Middle frontal gyrus (tissue), 1 donor: ENCODE measurements around the gene ARMH4.

ENCODE experiments used
- DNase-seq: peaks from one replicate; pipeline ENCODE4 v3.0.0-alpha.2; 2015; ENCODE audit warnings: low spot score; ENCODE audit errors: extremely low spot score

Gene ARMH4

DNA sequence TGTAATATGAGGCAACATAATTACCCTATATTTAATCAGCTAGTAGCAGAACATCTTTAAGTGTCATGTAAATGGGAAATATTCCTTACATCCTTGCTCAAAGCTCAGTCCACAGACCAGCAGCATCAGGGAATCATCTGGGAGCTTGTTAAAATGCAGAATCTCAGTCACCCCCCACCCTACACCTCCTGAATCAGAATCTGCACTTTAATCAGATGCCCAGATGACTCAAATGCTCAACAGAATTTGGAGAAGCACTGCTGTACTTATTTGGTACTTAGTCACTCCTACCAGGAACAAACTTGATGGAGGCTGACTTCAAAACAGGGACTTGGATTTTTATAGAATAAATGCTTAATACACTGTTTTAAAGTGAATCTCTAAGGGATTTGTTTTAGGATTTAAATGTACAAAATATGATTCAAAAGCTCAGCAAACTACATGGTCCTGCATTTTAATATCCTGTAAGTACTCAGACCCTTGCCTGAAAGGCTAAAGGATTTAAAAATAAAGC is 96.5 kb downstream of the ARMH4 start:
- no peak for DNase-seq

DNA sequence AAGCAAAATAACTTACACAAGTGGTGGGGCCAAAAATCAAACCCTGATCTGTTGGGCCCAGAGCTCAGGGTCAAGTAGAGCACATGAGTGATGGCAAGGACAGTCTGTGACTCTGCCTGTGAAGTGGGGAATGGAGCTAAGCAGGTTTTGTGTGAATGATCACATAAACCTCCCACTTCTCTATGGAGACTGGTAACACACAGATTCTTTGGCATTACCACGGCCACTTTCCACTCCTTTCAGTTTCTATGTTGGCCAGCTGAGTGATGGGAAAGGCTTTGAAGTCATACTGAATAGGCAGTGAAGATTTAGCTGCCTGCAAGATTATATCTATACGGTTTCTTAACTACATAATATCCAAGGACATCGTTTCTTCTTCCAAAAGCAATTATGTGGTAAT is 97.9 kb downstream of the ARMH4 start:
- DNase-seq, result no peak

DNA sequence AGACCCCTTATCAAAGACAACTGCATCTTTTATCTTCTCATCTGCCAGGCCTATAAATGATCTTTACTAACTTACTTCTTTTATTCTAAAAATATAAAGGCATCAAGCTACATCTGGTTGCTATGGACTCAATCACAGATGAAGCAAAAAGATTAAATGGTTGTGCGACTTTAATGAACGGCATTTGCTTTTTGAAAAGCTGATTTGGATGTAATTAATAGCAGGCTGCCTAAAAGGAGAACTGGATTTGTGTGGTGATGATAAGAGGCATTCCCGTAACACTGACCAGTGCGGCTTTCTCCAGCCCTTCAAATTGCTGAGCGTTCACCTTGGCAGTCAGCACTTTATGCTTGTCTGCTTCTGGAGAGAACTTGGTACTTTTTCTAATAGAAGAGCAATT is 103.8 kb downstream of the ARMH4 start:
- no peak for DNase-seq

DNA sequence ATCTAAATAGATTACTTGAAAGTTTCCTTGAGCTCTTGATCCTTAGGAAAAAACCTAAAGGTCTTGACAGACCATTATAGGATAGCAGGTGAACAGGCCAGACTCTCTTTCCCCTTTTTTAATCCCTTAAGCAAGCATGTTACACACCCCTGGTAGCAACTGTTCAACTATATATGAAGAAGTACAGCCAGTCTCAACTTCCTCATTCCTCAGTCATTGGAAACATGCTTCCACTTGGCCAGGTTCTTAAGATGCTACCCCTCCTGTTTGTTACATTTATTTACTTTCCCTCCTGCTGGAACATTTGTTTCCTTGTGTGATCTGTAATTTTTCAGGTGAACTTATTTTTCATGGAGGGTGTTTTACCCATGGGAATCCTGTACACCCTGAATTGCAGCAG is 124.1 kb downstream of the ARMH4 start:
- DNase-seq, result no peak

DNA sequence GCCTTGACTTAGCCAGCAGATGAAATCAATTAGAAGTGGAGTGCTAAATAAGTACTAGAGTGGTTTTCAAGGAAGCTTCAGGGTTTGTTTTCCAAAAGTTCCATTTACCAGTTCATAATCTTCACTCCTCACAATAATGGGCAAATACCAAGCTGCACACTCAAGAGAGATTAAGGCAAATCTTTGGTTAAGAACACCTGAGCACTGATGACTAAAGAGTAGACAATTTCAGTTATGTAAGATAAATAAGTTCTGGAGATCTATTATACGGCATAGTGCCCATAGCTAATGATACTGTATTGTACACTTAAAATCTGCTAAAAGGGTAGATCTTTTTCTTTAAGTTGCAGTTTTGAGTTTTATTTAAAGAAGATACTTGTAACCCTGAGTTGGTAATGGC is 125.0 kb downstream of the ARMH4 start:
- DNase-seq, result no peak

DNA sequence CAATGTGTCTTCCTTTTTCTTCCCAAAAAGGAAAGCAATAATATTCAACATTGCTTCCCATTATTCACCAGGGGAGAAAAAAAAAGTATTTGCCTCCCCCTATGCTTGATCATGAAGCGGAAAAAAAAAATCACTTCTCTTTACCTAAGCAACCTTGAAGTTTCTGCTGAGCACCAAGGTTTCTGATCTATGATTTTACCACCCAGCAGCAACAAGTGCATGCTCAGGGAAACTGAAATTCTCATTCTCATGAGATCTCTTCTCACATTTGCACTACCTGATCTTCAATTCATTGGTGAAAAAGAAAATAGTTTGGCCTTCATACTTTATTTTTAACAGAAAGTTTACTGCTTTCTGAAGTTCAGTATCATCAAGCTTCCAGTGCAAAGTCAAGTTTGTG is 125.8 kb downstream of the ARMH4 start:
- no peak for DNase-seq

- no peak for DNase-seq
Measured at GRCh38 chr14:58014778-58015177, 137.2 kb downstream of the ARMH4 start.

- DNase-seq, result no peak
Measured at GRCh38 chr14:58002618-58003017, 149.4 kb downstream of the ARMH4 start.

DNA sequence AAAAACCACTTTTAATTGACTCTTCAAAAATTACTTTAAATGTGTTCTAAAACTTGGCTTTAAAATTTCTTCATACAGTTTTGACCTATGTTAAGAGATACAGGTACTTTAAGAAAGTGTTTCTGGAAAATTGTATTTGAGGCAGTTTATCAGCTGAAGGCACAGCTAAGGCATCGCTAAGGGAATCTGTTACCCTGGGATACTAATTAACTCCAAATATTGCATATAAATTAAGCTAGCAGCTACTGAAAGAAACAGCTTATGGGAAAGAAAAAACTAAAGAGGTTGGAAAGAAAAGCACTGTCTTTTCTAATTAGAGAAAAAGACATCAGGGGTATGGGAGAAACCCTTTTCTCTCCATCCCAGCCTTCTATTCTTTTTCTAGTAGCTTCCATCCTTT is 152.0 kb downstream of the ARMH4 start:
- no peak for DNase-seq

- DNase-seq, result no peak
Measured at GRCh38 chr14:57999471-57999870, 152.5 kb downstream of the ARMH4 start.

GRCh38 chr14:57998766-57999165 is 153.2 kb downstream of the ARMH4 start:
- no peak for DNase-seq

DNA sequence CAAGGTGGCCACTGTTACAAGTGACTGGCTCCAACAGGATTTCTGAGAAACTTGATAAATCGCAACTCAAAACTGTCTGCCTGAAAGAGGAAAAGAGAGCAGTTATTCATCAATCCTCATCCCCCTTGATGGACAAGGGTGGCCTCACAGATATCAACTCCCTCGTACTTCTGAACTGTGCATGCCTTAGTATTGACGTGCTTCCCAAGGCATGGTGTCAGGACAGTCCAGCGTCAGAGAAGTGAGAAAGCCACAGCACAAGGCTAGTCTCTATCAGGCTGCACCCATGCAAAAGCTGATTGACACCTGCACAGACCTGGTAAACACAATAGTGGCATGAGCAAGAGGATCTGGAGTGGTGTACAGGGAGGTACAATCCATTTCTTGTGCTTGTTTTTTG is 160.7 kb downstream of the ARMH4 start:
- no peak for DNase-seq

DNA sequence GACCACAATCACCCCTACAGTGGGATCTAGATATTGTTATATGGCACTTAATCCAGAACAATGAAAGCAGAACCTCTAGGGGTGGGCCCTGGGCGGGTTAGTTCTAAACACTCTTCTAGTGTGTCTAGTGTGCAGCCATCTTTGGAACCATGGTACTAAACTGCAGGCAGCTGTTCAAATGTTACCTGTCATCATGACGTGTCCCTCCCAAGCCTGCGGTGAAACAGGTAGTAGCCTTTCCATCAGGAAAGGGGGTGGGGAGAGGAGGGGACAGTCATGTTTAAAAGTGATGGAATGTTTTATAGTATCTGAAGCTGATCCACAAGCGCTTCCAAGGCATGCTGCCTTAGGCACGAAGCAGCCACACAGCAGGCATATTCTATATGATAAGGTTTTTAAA is 163.6 kb downstream of the ARMH4 start:
- no peak for DNase-seq

GRCh38 chr14:57987596-57988300 is 164.3 kb downstream of the ARMH4 start:
- no peak for DNase-seq

DNA sequence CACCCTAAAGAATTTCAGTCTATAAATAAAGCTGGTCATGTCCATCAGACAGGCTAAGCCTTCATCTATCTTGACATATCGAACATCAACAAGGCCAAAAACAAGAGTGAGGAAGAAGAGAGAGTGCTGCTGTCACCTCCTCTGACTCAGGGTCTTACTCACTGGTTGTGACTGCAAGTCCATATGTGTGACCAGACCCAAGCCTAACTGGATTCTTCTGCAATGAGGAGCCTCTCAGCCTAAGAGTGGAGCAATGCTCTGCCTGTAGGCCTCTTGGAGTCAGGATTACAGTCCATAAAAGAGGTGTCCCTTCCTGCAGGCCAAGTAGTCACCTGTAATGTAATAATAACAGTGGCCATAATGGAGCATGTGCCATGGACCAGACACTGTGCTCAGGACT is 165.0 kb downstream of the ARMH4 start:
- no peak for DNase-seq

GRCh38 chr14:57982804-57983634 is 169.0 kb downstream of the ARMH4 start:
- no peak for DNase-seq

DNA sequence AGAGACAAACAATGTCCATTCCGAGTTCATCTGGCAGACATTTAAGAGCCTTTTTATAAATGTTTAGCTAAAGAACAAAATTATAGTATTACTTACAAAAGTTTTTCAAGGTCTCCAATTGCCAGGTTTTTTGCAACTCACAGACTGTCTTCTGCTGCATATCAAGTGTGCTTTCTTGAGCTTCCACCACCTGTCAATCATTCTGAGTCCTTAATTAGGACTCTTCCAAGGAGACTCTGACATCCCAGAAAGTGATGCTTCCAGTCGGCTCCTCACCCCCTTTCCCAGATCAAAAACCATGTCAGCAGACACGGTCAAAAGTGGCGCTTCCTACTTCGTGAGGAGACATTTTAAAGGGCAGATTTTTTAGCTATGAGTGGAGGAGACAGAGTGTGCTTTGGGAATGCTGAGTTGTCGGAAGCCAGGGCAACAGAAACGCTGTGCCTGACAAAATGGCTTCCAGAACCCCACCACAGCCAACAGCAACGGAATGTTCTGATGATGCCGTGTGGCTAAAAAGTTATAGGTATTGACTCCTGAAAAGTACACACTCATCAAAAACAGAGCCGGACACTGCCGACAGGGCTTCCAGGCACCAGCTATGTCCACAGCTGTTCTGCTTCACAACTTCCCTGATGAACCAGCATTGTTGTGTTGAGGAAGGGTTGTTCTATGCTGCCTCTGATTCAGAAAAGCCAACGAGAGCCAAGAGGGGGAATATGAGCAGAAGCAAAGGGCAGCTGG is 170.0 kb downstream of the ARMH4 start:
- DNase-seq, result no peak

DNA sequence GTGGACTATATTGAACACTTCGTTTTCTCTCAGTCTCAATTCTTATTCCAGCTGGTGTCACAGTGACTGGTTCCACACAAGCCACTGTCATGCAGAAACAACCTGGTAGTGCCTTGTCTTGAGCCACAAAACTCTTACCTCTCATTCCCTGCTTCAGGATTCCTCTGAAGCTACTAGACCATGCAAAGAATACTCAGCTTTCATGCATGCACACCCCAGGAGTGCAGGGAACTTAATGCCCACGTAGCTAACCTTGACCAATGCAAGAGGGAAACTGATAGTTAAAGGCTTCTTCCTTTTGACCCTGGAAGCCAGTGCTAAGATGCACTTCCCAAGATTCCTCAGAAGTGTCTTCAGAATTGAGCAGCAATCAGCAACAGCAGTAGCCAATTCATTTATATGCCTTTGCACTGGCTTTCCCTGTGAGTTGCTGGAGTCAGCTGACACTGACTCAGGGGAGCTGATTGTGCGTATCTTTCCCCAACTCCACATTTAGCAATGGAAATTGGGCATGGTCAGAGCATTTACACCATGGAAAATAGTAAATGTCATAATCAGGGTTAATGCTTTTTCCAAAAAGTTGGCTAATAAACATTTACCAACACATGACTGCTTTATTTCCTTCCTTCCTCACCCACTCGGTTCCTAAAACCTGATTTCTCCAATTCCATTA is 172.5 kb downstream of the ARMH4 start:
- DNase-seq, result no peak

GRCh38 chr14:57976701-57977100 is 175.3 kb downstream of the ARMH4 start:
- DNase-seq, result no peak

GRCh38 chr14:57974896-57975295 is 177.1 kb downstream of the ARMH4 start:
- DNase-seq, result no peak

- no peak for DNase-seq
Measured at GRCh38 chr14:57970594-57970993, 181.4 kb downstream of the ARMH4 start.
